Activated T-helper 1 cell treated with anti-CD3 and anti-CD28 coated beads, Interleukin-12 subunit alpha, Interleukin-12 subunit beta, Interleukin-2, Interleukin-4 antibody, amounts not matched to agents 30 ng/mL and 10 ng/mL and 1 ng/mL, durations not matched to agents 14 hours and 24 hours and 36 hours (primary cell): Measurements from ENCODE around the gene SHLD1. TPM values are rescaled to one million over a fixed set of nuclear protein-coding genes. Genes with fewer than 3 reads are reported as not detected.
A peak's percentile ranks its signal among the peaks of the same experiment; 100 is the strongest.
"Not testable (repeated sequence)": the region's sequence is repeated elsewhere in the genome, so short reads cannot be mapped to it uniquely, and the experiment has no call there.

ENCODE experiments used
- DNase-seq: peaks from one replicate; pipeline ENCODE4 v3.0.0; 2021; ENCODE audit warnings: low spot score
- H3K27ac Mint-ChIP-seq: one replicate; pipeline ENCODE4 v1.8.0; 2021; ENCODE audit warnings: mild to moderate bottlenecking, mixed read lengths
- H3K27me3 Mint-ChIP-seq: one replicate; pipeline ENCODE4 v1.8.0; 2022; ENCODE audit warnings: mild to moderate bottlenecking, moderate library complexity, mixed read lengths; ENCODE audit not compliant: insufficient read depth
- H3K36me3 Mint-ChIP-seq: one replicate; pipeline ENCODE4 v1.8.0; 2021; ENCODE audit warnings: low read depth, mixed read lengths
- H3K4me1 Mint-ChIP-seq: one replicate; pipeline ENCODE4 v1.8.0; 2021; ENCODE audit warnings: low read depth, mixed read lengths
- H3K4me3 Mint-ChIP-seq: one replicate; pipeline ENCODE4 v1.8.0; 2021; ENCODE audit warnings: mild to moderate bottlenecking, moderate library complexity, mixed read lengths
- H3K9me3 Mint-ChIP-seq: one replicate; pipeline ENCODE4 v1.8.0; 2021; ENCODE audit warnings: mixed read lengths
- intact Hi-C: fragments of 100-400 bp; cut with micrococcal nuclease; formaldehyde crosslinking; loops from one replicate; pipeline ENCODE4 v1.15.1; 2024
- total RNA-seq: library from RNA; stranded (reverse); gene quantifications from 2 replicates; pipeline ENCODE4 v1.2.3, GENCODE V29; 2022

The SHLD1 gene
- total RNA-seq, 1 donor from 2014 or later = 8.1 TPM

DNA sequence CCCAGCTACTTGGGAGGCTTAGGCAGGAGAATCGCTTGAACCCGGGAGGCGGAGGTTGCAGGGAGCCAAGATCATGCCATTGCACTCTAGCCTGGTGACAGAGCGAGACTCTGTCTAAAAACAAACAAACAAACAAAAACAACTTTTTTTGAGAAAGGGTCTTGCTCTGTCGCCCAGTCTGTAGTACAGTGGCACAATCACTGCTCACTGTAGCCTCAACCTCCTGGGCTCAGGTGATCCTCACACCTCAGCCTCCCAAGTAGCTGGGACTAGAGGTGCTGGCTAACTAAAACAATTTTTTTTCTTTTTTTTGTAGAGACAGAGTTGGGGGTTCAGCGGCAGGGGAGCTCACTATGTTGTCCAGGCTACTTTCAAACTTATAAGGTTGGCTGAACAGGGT, 28.8 kb upstream of the SHLD1 start:
- H3K4me1 Mint-ChIP-seq, H3K27me3 Mint-ChIP-seq, intact Hi-C loops, H3K36me3 Mint-ChIP-seq, H3K4me3 Mint-ChIP-seq, H3K9me3 Mint-ChIP-seq, H3K27ac Mint-ChIP-seq, DNase-seq: not testable (repeated sequence)

DNA sequence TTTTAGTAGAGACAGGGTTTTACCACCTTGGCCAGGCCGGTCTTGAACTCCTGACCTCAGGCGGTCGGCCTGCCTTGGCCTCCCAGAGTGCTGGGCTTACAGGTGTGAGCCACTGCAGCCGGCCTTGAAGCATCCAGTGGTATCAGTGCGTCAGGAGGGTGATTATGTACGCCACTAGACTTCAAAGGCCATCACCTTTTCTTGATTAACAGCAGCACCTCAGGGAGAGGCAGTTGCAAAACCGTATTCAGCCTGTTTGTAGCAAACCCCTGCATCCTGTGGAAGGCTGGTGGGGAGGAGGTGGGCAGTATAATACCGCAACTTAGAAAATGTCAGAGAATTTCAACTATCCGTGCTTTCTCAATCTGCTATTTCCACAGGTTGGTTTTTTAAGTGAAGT, 27.3 kb upstream of the SHLD1 start:
- Mint-ChIP-seq H3K4me1 (no peaks in the 10 kb centered on the region), H3K27me3 (no peaks in the 10 kb centered on the region), H3K27ac (no peak overlapping the region), H3K36me3 (no peaks in the 10 kb centered on the region), H3K4me3 (no peak overlapping the region), H3K9me3 (no peaks in the 10 kb centered on the region)
- intact Hi-C loops = no loop called here
- no peak for DNase-seq

DNA sequence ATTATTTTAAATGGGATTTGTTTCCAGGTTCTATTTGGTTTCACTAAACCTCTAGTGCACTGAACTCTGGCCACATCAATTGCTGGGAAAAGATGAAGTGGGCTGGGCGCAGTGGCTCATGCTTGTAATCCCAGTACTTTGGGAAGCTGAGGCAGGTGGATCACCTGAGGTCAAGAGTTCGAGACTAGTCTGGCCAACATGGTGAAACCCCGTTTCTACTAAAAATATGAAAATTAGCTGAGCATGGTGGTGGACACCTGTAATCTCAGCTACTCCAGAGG, 25.1 kb upstream of the SHLD1 start:
- H3K4me1 Mint-ChIP-seq, H3K36me3 Mint-ChIP-seq, H3K9me3 Mint-ChIP-seq, H3K4me3 Mint-ChIP-seq, DNase-seq, H3K27me3 Mint-ChIP-seq, intact Hi-C loops, H3K27ac Mint-ChIP-seq: not testable (repeated sequence)

DNA sequence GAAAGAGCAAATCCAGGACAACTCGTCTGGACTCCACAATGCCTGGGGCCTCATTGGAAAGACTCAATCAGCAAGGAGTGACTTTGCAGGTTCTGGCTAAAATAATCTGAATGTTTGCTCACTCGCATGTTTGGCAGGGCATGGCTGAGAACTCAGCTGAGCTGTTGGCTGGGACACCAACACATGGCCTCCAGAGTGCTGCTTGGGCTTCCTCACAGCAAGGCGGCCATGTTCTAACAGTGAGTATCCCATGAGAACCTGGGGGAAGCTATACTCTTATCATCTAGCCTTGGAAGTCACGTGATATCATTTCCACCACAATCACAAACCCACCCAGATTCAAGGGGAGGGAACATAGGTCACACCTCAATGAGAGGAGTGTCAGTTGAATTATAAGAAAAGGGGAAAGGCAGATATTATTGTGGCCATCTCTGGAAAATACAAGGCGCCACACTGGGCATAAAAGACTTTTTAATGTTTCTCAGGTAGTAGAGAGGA, 23.1 kb upstream of the SHLD1 start:
- Mint-ChIP-seq H3K27ac (no peak overlapping the region), H3K9me3 (no peaks in the 10 kb centered on the region), H3K36me3 (no peaks in the 10 kb centered on the region), H3K4me1 (no peaks in the 10 kb centered on the region), H3K27me3 (no peaks in the 10 kb centered on the region), H3K4me3 (no peak overlapping the region)
- DNase-seq = no peak
- intact Hi-C loops = no loop called here

DNA sequence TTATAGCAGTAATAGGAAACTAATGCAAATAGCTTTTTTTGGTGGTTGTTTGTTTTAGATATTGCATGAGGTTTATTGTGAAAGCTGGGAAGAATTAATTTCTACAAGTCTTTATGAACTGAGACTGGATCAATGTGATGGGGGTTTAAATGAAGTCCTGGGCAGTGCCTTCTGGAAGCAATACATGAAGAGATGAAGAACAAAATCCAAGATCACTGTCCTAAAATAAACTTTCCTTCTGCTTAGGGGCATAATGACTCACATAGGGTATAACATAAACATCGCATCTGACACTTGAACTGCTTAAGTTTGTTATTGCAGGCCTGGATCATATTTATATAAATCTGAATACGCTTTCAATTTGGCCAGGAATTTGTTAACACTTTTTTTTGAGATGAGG, 20.9 kb upstream of the SHLD1 start:
- H3K27ac Mint-ChIP-seq = no peak overlapping the region
- H3K36me3 Mint-ChIP-seq = no peaks in the 10 kb centered on the region
- no peak overlapping the region for H3K4me3 Mint-ChIP-seq
- no peak for DNase-seq
- intact Hi-C loops = no loop called here
- no peaks in the 10 kb centered on the region for H3K9me3 Mint-ChIP-seq
- no peaks in the 10 kb centered on the region for H3K27me3 Mint-ChIP-seq
- no peaks in the 10 kb centered on the region for H3K4me1 Mint-ChIP-seq

DNA sequence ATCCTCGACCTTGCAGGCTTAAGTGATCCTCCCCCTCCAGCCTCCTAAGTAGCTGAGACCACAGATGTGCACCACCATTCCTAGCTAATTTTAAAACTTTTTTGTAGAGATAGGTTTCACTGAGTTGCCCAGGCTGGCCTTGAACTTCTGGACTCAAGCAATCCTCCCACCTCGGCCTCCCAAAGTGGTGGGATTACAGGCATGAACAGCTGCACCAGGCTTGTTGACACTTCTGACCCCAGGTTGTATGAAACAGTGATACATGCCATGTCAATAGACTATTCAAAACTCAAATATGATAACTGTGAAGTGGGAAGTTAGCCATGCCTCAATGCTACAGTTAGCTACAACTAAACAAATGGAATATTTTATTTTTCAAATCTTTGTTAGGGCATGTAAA, 20.1 kb upstream of the SHLD1 start:
- H3K9me3 Mint-ChIP-seq = no peaks in the 10 kb centered on the region
- intact Hi-C loops = no loop called here
- no peaks in the 10 kb centered on the region for H3K4me1 Mint-ChIP-seq
- no peaks in the 10 kb centered on the region for H3K36me3 Mint-ChIP-seq
- no peaks in the 10 kb centered on the region for H3K27me3 Mint-ChIP-seq
- DNase-seq = no peak
- no peak overlapping the region for H3K27ac Mint-ChIP-seq
- no peak overlapping the region for H3K4me3 Mint-ChIP-seq

DNA sequence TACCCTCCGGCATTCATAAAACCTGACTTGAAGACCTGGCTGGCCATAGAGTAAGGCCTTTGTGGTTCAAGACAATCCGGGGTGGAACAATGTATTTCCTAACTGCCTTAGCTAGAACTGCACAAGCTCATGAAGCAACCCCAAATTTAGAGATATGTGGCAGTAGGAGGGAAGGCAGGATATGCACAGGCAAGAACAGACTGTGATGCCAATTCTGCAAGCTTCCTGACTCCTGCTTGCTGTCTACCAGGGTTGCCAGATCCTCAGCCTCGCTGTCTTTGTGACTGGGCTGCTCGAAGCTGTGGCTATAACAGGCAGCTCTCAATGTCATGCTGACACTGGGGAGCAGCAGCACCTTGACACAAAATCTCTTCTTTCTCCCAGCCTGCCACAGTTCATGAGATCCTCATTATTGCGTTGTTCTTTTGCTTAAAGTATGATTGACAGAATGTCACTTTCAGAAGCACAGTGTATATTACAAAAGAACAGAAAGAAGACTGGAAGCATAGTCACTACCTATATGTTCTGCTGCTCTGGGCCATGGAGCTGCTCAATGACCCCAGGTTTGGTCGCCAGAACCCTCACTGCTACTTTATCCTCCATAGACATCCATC, 18.3 kb upstream of the SHLD1 start:
- H3K4me3 Mint-ChIP-seq = no peak overlapping the region
- intact Hi-C loops = no loop called here
- H3K36me3 Mint-ChIP-seq = no peaks in the 10 kb centered on the region
- H3K27ac Mint-ChIP-seq = no peak overlapping the region
- DNase-seq = no peak
- H3K9me3 Mint-ChIP-seq = no peaks in the 10 kb centered on the region
- no peaks in the 10 kb centered on the region for H3K27me3 Mint-ChIP-seq
- peaks cover 3% of the 10 kb centered on the region for H3K4me1 Mint-ChIP-seq

DNA sequence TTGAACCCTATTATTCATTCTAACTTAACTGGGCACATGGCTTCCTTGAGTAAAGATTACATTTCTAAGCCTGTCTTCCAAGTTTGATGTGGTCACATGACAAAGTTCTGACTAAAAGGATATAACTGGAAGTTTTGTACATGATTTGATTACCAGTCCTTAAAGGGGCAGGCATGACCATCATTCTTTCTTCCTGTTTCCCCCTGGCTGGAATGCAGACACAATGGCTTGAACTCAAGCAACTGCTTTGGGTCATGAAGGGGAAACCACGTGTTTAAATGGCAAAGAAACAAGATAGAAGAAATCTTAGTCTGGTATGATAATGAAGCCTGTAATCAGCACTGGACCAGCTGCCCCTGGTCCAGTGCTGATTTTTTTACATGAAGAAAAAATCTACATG, 15.6 kb upstream of the SHLD1 start:
- Mint-ChIP-seq H3K4me1 (peaks cover 15% of the 10 kb centered on the region), H3K27me3 (no peaks in the 10 kb centered on the region), H3K36me3 (no peaks in the 10 kb centered on the region), H3K4me3 (no peak overlapping the region), H3K27ac (no peak overlapping the region), H3K9me3 (no peaks in the 10 kb centered on the region)
- intact Hi-C loops = no loop called here
- DNase-seq = no peak

DNA sequence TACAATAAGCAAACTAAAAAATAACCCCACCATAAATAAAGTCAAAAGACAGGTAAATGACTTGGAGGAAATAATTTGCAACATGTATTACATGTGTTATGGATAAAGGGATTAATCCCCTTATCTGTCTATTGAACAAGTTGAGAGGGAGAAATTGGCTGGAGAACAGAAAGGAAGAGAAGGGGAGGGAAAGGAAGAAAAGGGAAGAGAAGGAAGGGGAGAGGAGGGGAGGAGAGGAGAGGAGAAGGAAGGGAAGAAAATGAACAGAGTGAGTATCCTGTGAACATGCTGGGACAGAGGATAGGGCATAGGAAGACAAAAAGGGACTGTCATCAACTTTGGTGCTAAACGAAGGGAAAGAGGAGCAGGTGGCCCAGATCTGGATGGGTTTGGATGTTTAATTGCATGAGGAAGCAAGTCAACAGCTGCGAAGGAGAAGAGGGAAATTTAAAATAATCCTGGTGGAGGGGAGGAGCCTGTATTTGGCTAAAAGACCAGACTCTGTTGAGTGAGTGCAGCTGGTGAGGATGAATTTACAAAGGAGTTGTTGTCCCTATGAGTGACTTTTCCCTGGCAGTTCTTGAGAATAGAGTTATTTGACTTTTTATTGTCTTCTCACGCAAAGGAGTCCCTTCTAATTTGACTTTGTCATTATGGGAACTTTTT, 14.2 kb upstream of the SHLD1 start:
- no peaks in the 10 kb centered on the region for H3K9me3 Mint-ChIP-seq
- no peak overlapping the region for H3K27ac Mint-ChIP-seq
- H3K4me1 Mint-ChIP-seq = peaks cover 15% of the 10 kb centered on the region
- no peak overlapping the region for H3K4me3 Mint-ChIP-seq
- intact Hi-C loops = no loop called here
- no peaks in the 10 kb centered on the region for H3K36me3 Mint-ChIP-seq
- no peaks in the 10 kb centered on the region for H3K27me3 Mint-ChIP-seq
- no peak for DNase-seq

DNA sequence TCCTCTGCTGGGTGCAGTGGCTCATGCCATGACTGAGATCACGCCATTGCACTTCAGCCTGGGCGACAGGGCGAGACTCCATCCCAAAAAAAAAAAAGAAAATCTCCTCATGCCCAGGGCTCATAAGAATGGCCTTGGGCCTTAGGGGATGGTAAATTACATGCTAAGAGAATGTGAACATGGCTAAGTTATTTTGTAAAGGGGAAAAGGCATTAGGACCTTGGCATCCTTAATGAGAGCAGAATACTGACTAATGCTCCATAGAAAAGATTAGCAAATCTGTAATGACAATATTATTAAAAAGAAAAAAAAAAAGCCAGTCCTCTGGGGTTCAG, 12.6 kb upstream of the SHLD1 start:
- Mint-ChIP-seq H3K36me3 (no peaks in the 10 kb centered on the region), H3K27me3 (no peaks in the 10 kb centered on the region), H3K4me1 (peaks cover 15% of the 10 kb centered on the region), H3K9me3 (no peaks in the 10 kb centered on the region), H3K4me3 (no peak overlapping the region), H3K27ac (peak overlapping the region; percentile 44)
- no peak for DNase-seq
- intact Hi-C loops = no loop called here

DNA sequence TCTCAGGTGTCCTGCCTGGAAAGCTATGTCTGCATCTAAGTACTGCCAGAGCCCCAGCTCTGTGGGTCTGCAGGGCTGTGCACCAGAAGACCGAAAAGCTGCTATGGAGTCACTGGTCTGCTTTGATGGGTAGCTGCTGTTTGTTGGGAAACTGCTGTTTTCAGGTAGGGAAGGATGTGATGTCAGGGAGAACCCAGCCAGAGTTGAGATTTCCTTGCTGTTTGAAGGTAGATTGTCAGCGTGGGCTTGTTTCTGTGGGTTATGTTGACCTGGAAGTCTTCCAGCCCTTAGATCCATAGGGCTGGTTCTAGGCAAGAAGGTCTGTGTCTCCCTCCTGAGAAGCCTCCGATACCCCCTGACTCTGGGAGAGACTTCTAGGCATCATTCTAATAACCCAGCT, 12.2 kb upstream of the SHLD1 start:
- H3K27me3 Mint-ChIP-seq = no peaks in the 10 kb centered on the region
- no peak overlapping the region for H3K4me3 Mint-ChIP-seq
- H3K36me3 Mint-ChIP-seq = no peaks in the 10 kb centered on the region
- no peaks in the 10 kb centered on the region for H3K9me3 Mint-ChIP-seq
- intact Hi-C loops = no loop called here
- H3K4me1 Mint-ChIP-seq = peaks cover 15% of the 10 kb centered on the region
- no peak overlapping the region for H3K27ac Mint-ChIP-seq
- no peak for DNase-seq

DNA sequence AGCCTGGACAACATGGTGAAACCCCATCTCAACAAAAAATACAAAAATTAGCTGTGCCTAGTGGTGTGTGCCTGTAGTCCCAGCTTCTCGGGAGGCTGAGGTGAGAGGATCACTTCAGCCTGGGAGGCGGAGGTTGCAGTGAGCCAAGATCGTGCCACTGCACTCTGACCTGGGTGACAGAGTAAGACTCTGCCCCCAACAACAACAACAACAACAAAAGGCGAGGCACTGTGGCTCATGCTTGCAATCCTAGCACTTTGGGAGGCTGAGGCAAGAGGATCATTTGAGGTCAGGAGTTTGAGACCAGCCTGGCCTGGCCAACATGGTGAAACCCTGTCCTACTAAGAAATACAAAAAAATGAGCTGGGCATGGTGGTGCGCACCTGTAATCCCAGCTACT, 9.6 kb upstream of the SHLD1 start:
- H3K36me3 Mint-ChIP-seq, H3K4me3 Mint-ChIP-seq, DNase-seq, H3K27ac Mint-ChIP-seq, H3K27me3 Mint-ChIP-seq, H3K9me3 Mint-ChIP-seq, intact Hi-C loops: not testable (repeated sequence)
- peaks cover 15% of the 10 kb centered on the region for H3K4me1 Mint-ChIP-seq

DNA sequence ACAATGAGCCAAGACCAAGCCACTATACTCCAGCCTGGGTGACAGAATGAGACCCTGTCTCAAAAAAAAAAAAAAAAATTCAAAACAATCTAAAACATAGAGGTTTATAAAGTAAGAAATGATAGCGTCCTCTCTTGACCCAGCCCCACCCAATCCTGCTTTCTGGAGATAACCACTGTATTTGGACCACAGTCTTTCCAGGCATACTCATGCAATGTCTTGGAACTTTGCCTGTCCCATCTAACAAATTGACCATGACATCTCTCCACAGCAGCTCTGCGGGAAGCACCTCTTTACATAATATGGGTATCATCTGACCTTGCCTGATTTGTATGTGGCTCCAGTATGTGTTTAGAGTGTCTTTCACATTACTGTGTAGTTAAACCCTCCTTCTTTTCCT, 9.1 kb upstream of the SHLD1 start:
- H3K27me3 Mint-ChIP-seq = peaks cover 2% of the 10 kb centered on the region

DNA sequence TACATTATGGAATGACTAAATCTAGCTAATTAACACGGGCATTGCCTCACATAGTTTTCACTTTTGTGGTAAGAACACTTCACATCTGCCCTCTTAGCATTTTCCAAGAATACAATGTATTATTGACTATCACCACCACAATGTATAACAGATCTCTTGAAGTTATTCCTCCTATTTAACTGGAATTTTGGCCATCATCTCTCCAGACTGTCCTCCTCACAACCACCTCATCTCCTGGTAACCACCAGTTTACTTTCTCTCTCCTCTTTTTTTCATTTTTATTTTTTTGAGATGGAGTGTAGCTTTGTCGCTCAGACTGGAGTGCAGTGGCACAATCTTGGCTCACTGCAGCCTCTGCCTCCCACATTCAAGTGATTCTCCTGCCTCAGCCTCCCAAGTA, 8.2 kb upstream of the SHLD1 start:
- no peak overlapping the region for H3K4me3 Mint-ChIP-seq
- no peak overlapping the region for H3K27ac Mint-ChIP-seq
- peaks cover 11% of the 10 kb centered on the region for H3K4me1 Mint-ChIP-seq
- intact Hi-C loops = no loop called here
- no peaks in the 10 kb centered on the region for H3K36me3 Mint-ChIP-seq
- H3K9me3 Mint-ChIP-seq = no peaks in the 10 kb centered on the region
- H3K27me3 Mint-ChIP-seq = peaks cover 8% of the 10 kb centered on the region
- DNase-seq = no peak

More for the DNA sequence above, 9.1 kb upstream of the SHLD1 start:
- intact Hi-C loops = no loop called here
- Mint-ChIP-seq H3K4me3 (no peak overlapping the region), H3K4me1 (peaks cover 15% of the 10 kb centered on the region), H3K27ac (no peak overlapping the region), H3K9me3 (no peaks in the 10 kb centered on the region), H3K36me3 (no peaks in the 10 kb centered on the region)
- DNase-seq = no peak
